ENCODE measurements around the gene ZDHHC11B. TPM values are rescaled to one million over a fixed set of nuclear protein-coding genes. Genes with fewer than 3 reads are reported as not detected.

The ZDHHC11B gene
- total RNA-seq, 4 donors from 2014 or later: 0.39 to 2.1 (median 1.5) TPM; not detected in 1

DNA sequence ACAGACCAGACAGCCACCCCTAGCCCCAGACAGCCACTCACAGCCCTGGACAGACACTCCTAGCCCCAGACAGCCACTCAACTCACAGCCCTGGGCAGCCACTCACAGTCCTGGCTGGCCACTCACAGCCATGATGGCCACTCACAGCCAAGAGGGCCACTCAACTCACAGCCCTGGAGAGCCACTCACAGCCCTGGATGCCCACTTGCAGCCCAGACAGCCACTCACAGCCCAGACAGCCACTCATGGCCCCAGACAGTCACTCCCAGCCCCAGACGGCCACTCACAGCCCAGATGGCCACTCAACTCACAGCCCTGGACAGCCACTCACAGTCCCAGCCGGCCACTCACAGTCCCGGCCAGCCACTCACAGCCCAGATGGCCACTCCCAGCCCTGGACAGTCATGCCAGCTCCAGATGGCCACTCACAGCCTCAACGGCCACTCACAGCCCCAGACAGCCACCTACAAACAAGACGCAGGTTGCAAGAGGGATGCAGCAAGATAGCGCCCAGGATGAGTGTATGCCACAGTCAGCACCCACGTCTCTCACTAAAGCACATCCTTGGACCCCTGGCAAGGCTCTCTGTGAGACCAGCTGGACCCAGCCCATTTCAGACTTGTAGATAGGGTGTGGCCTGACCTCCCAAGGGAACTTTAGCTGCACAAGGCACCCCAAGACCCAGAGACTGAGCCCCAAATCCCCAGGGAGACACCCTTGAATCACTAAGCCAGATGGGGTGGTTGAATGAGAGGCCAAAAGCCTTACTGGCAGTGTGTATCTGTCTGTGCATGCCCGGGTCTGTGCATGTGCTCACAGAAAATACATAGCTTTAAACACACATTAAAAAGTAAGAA is 22.4 kb downstream of the ZDHHC11B start:
- no peaks in the 10 kb centered on the region for H3K9me3 ChIP-seq
- peaks cover 0 to 4% of the 10 kb centered on the region in 2 donors for H3K27me3 ChIP-seq
- H3K4me1 ChIP-seq: peaks cover 0 to 26% (median 16%) of the 10 kb centered on the region in 4 donors
- H3K36me3 ChIP-seq: peaks cover 0 to 12% (median 0%) of the 10 kb centered on the region in 3 donors
- TF ChIP-seq, protein P1, sequence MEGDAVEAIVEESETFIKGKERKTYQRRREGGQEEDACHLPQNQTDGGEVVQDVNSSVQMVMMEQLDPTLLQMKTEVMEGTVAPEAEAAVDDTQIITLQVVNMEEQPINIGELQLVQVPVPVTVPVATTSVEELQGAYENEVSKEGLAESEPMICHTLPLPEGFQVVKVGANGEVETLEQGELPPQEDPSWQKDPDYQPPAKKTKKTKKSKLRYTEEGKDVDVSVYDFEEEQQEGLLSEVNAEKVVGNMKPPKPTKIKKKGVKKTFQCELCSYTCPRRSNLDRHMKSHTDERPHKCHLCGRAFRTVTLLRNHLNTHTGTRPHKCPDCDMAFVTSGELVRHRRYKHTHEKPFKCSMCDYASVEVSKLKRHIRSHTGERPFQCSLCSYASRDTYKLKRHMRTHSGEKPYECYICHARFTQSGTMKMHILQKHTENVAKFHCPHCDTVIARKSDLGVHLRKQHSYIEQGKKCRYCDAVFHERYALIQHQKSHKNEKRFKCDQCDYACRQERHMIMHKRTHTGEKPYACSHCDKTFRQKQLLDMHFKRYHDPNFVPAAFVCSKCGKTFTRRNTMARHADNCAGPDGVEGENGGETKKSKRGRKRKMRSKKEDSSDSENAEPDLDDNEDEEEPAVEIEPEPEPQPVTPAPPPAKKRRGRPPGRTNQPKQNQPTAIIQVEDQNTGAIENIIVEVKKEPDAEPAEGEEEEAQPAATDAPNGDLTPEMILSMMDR (IDR thresholded peaks at IDR 0.05): no peak
- TF ChIP-seq POLR2A (IDR thresholded peaks at IDR 0.05): no peak
- TF ChIP-seq EP300 (IDR thresholded peaks at IDR 0.05): no peak
- WGBS, 2 donors: 84 to 85% methylated on average over 7 to 8 of the region's 8 CpGs
- H3K4me3 ChIP-seq: no peak overlapping the region
- DNase-seq (ENCODE audit: low spot score in 2 of 2): no peak
- H3K27ac ChIP-seq: no peak overlapping the region

DNA sequence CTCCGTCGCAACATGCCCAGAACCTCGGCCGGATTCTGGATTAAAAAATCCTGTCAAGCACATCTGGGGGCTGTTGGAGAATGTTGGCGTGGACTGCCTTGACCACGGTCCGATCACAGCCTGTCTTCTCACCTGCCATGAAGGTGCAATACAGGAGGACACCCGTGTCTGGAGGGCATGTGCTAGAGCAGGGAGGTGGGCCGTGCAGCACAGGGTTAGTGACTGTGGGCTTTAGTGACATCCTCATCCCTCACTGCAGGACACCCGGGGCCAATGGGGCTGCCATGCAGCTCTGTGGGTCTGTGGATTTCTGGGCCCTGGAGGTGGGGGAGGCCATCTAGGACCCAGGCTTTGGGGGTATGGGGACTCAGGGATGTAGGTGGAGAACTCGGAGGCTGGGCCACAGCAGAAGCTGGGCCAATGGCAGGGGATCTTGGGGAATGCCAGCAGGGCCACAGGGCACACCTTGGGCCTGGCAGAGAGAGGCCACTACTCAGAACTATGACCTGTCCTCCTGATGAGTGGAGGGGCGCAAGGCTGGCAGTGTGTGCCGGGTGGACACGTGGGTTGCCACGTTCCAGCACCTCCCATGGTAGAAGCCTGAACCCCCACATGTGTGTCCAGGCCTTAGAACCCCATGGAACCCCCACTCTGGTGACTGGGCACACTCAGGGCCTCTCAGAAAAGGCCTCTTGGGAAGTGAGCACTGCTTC is 23.3 kb downstream of the ZDHHC11B start:
- H3K36me3 ChIP-seq: peaks cover 0 to 7% (median 0%) of the 10 kb centered on the region in 3 donors
- peaks cover 0 to 26% (median 16%) of the 10 kb centered on the region in 4 donors for H3K4me1 ChIP-seq
- H3K9me3 ChIP-seq: no peaks in the 10 kb centered on the region
- H3K4me3 ChIP-seq: no peak overlapping the region
- no peak overlapping the region for H3K27ac ChIP-seq
- WGBS, 2 donors: 84 to 86% methylated on average over 15 of the region's 15 CpGs
- TF ChIP-seq POLR2A (IDR thresholded peaks at IDR 0.05) (no peak), EP300 (IDR thresholded peaks at IDR 0.05) (no peak)
- TF ChIP-seq, protein P1 (IDR thresholded peaks at IDR 0.05): no peak
- peaks cover 0 to 4% of the 10 kb centered on the region in 2 donors for H3K27me3 ChIP-seq
- no peak for DNase-seq (ENCODE audit: low spot score in 2 of 2)

- Histone ChIP-seq H3K36me3 (no peaks in the 10 kb centered on the region), H3K4me1 (peaks cover 0 to 26% (median 16%) of the 10 kb centered on the region in 4 donors), H3K4me3 (no peak overlapping the region), H3K27me3 (peaks cover 0 to 4% of the 10 kb centered on the region in 2 donors), H3K9me3 (no peaks in the 10 kb centered on the region), H3K27ac (no peak overlapping the region)
- 92% methylated on average over 24 of the region's 24 CpGs for WGBS, 2 donors
- TF ChIP-seq EP300 (IDR thresholded peaks at IDR 0.05) (no peak), POLR2A (IDR thresholded peaks at IDR 0.05) (no peak)
- TF ChIP-seq, protein P1 (IDR thresholded peaks at IDR 0.05): no peak
- DNase-seq (ENCODE audit: low spot score in 2 of 2): no peak
These were observed 24.0 kb downstream of the ZDHHC11B start for GRCh38 chr5:760363-761058.

GRCh38 chr5:759781-760362 is 24.7 kb downstream of the ZDHHC11B start:
- peaks cover 0 to 4% of the 10 kb centered on the region in 2 donors for H3K27me3 ChIP-seq
- H3K27ac ChIP-seq: no peak overlapping the region
- H3K4me3 ChIP-seq: no peak overlapping the region
- WGBS, 2 donors: 92 to 95% methylated on average over 22 of the region's 22 CpGs
- TF ChIP-seq EP300 (IDR thresholded peaks at IDR 0.05) (no peak), POLR2A (IDR thresholded peaks at IDR 0.05) (no peak)
- TF ChIP-seq, protein P1 (IDR thresholded peaks at IDR 0.05): no peak
- H3K4me1 ChIP-seq: peaks cover 0 to 26% (median 16%) of the 10 kb centered on the region in 4 donors
- H3K36me3 ChIP-seq: no peaks in the 10 kb centered on the region
- H3K9me3 ChIP-seq: no peaks in the 10 kb centered on the region
- no peak for DNase-seq (ENCODE audit: low spot score in 2 of 2)

All from tibial nerve (tissue), 4 donors.